Endothelial cell of umbilical vein (primary cell): Measurements from ENCODE around the gene SMIM24. TPM values are rescaled to one million over a fixed set of nuclear protein-coding genes. Genes with fewer than 3 reads are reported as not detected.

Experiments
- BruUV-seq: library from RNA; stranded (reverse); fragments of 400-500 nt; replicated peaks from 2 replicates; lab custom pipeline; 2021; lab: Mats Ljungman, UMichigan
- CTCF ChIA-PET: fragments of 300-600, 350-600 bp; sonication (Branson Sonifier 250); formaldehyde crosslinking; loops from one replicate; lab custom pipeline; 2021; ENCODE audit warnings: antibody characterized with exemption, inconsistent platforms; lab: Charles Lee
- POLR2A ChIA-PET: fragments of 300-600, 350-600 bp; sonication (Branson Sonifier 250); formaldehyde crosslinking; loops from one replicate; lab custom pipeline; 2021; ENCODE audit warnings: antibody characterized with exemption, inconsistent platforms; lab: Charles Lee
- DNase-seq: peaks from one replicate; pipeline ENCODE4 v3.0.0-alpha.2; 2011; ENCODE audit warnings: low read depth, low spot score
- FAIRE-seq: peaks from 2 replicates; lab custom pipeline; 2011; peaks lifted over from hg19 to GRCh38; lab: Jason Lieb, UNC
- H2AFZ ChIP-seq: 2 replicates; pipeline ENCODE4 v1.6.0; 2012; ENCODE audit warnings: low read depth, low read length, control low read depth, inconsistent platforms
- H3K27ac ChIP-seq: 2 replicates; pipeline ENCODE4 v1.5.1; 2011; ENCODE audit warnings: low read depth, mild to moderate bottlenecking, control low read depth, low read length, moderate library complexity; ENCODE audit not compliant: insufficient read depth
- H3K27me3 ChIP-seq, 2 experiments: 2 replicates each; pipeline versions ENCODE4 v1.6.0 to v1.6.1; 2011; ENCODE audit warnings: low read length in 2 of 2, mixed read lengths in 1 of 2; ENCODE audit not compliant: control insufficient read depth in 2 of 2, insufficient read depth in 2 of 2
- H3K36me3 ChIP-seq, 2 experiments: 2 replicates in 1 of 2; 3 replicates in 1 of 2; pipeline ENCODE4 v1.5.1; 2011; ENCODE audit warnings: low read length in 2 of 2, mild to moderate bottlenecking in 1 of 2, moderate library complexity in 1 of 2; ENCODE audit not compliant: control insufficient read depth in 2 of 2, insufficient read depth in 2 of 2; ENCODE audit errors: extremely low read depth in 1 of 2
- H3K4me1 ChIP-seq: 3 replicates; pipeline ENCODE4 v1.5.1; 2011; ENCODE audit warnings: mild to moderate bottlenecking, low read length; ENCODE audit not compliant: control insufficient read depth, insufficient read depth; ENCODE audit errors: extremely low read depth
- H3K4me2 ChIP-seq: 2 replicates; pipeline ENCODE4 v1.6.1; 2011; ENCODE audit warnings: low read length, control low read depth, mixed read lengths; ENCODE audit not compliant: insufficient read depth
- H3K4me3 ChIP-seq, 3 experiments: fragments of 200-600 bp in 1 of 3; sonication (generic), shearing (Covaris generic) in 1 of 3; replicated peaks in 1 of 3; 2 replicates each; pipeline ENCODE4 v1.5.1; 2011 to 2016; ENCODE audit warnings: control low read depth in 3 of 3, low read length in 3 of 3, mild to moderate bottlenecking in 2 of 3, inconsistent platforms in 1 of 3, low read depth in 1 of 3, moderate library complexity in 1 of 3; ENCODE audit not compliant: insufficient read depth in 1 of 3
- H3K79me2 ChIP-seq: 2 replicates; pipeline ENCODE4 v1.6.0; 2012; ENCODE audit warnings: low read length, inconsistent platforms; ENCODE audit not compliant: control insufficient read depth, insufficient read depth
- H3K9ac ChIP-seq: replicated peaks from 2 replicates; pipeline ENCODE3; 2011; ENCODE audit warnings: low read length, control low read depth; ENCODE audit not compliant: insufficient read depth; ENCODE audit errors: extremely low read depth
- H3K9me1 ChIP-seq: replicated peaks from 3 replicates; pipeline ENCODE4 v1.6.0; 2011; ENCODE audit warnings: mild to moderate bottlenecking, low read length; ENCODE audit not compliant: control insufficient read depth, insufficient read depth; ENCODE audit errors: extremely low read depth
- H3K9me3 ChIP-seq: replicated peaks from 2 replicates; pipeline ENCODE4 v1.5.1; 2012; ENCODE audit warnings: low read length, inconsistent platforms; ENCODE audit not compliant: control insufficient read depth, insufficient read depth
- H4K20me1 ChIP-seq: replicated peaks from 2 replicates; pipeline ENCODE3; 2011; ENCODE audit warnings: mild to moderate bottlenecking, low read length; ENCODE audit not compliant: control insufficient read depth, insufficient read depth; ENCODE audit errors: extremely low read depth
- CTCF ChIP-seq, 2 donors: IDR thresholded peaks; 1 replicate in 1 of 2; 2 replicates in 1 of 2; pipeline ENCODE4 v1.5.1; 2011; ENCODE audit warnings: low read length in 2 of 2, mild to moderate bottlenecking in 2 of 2, moderate library complexity in 2 of 2, control low read depth in 1 of 2, inconsistent platforms in 1 of 2, low read depth in 1 of 2; ENCODE audit not compliant: insufficient read depth in 1 of 2; ENCODE audit errors: extremely low read depth in 1 of 2
- EZH2 ChIP-seq: IDR thresholded peaks from 2 replicates; pipeline ENCODE4 v1.6.1; 2012; ENCODE audit warnings: borderline replicate concordance, low read depth, mild to moderate bottlenecking, moderate library complexity, low read length, inconsistent platforms; ENCODE audit not compliant: severe bottlenecking
- GATA2 ChIP-seq: IDR thresholded peaks from 2 replicates; pipeline ENCODE4 v1.7.0; 2011; ENCODE audit warnings: low read depth, mild to moderate bottlenecking, moderate library complexity, mixed read lengths, low read length; ENCODE audit not compliant: insufficient read length, insufficient read depth
- POLR2A ChIP-seq: IDR thresholded peaks from 2 replicates; pipeline ENCODE4 v1.6.1; 2012; ENCODE audit warnings: low read depth, mild to moderate bottlenecking, control low read depth, low read length
- dilution Hi-C: fragments of 300-500 bp; cut with MboI; formaldehyde crosslinking; loops from one replicate; pipeline ENCODE4 v1.15.0; 2019; ENCODE audit warnings: low sequenced_read_pairs; ENCODE audit not compliant: extremely low pct_ligation_motif_present
- intact Hi-C: fragments of 100-400 bp; cut with micrococcal nuclease; formaldehyde crosslinking; loops from one replicate; pipeline ENCODE4 v1.10.0; 2022
- polyA plus RNA-seq, 4 experiments: library from polyadenylated mRNA; depleted of rRNA in 3 of 4; stranded (reverse) in 3 of 4; unstranded in 1 of 4; fragments of >200 nt; gene quantifications; 2 replicates each; pipeline versions ENCODE4 v1.2.1 to v1.2.3, GENCODE V29; 2011 to 2012; ENCODE audit warnings: missing spikeins in 1 of 4
- total RNA-seq: library from RNA; stranded (reverse); gene quantifications from 2 replicates; pipeline ENCODE4 v1.2.3, GENCODE V29; 2021
- TF ChIP-seq, protein P1 (sequence below): IDR thresholded peaks from 2 replicates; pipeline ENCODE4 v1.6.1; 2011; ENCODE audit not compliant: insufficient read depth, insufficient read length

SMIM24 gene
- total and polyA plus RNA-seq, 2 donors (not counting 3 experiments of a cell fraction or from before 2014, with no cell fraction given), result not detected

DNA sequence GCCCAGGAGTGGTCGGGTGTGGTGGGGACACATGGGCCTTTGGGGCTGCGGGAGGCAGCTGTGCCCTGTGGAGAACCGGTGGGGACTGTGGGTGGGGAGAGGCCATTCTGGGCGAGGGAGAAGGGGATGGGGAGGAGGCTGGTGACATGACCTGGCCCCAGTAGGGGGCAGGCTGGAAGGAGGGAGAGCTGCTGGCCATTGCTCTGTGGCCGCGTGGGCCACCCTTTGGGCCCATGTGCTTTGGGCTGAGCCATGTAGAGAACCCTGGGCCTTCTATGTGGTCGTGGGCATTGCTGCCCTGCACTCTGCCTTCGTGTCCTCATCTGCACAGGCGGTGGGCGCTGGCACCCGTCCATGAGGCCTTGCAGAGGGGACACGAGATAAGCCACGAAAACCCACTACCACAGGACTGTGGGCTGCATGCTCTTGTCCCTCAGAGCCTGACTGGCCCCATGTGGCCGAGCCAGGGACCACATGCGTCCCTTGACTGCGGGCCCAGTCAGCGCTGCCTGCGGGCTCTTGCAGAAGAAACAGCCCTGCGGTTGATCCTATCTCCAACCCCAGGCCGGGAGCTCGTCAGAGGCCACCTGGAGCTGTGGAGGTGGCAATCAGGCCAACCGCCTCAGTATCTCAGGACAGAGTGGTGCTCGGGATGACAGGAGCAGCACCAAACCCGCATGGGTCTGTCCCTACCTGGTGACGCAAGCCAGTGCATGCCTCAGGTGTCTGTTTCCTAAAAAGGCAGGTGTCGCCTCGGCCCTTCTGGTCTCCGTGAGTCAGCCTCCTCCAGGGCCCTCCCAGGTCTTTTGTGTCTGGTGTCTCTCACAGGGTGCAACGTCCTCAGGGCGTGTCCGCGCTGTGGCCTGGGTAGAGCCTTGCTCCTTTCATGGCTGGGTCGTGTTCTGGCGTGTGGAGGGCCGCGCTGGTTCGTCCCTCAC lies 40.1 kb upstream of the SMIM24 start:
- TF ChIP-seq, protein P1, sequence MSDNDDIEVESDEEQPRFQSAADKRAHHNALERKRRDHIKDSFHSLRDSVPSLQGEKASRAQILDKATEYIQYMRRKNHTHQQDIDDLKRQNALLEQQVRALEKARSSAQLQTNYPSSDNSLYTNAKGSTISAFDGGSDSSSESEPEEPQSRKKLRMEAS, result no peak
- TF ChIP-seq GATA2, result no peak
- no peak for TF ChIP-seq POLR2A
- no peak for TF ChIP-seq EZH2
- no peak for TF ChIP-seq CTCF (IDR thresholded peaks at IDR 0.05; ENCODE audit: extremely low read depth in 1 of 2, insufficient read depth in 1 of 2, low read depth in 1 of 2, low read length in 2 of 2)
- no TSS peak for BruUV-seq
- CTCF ChIA-PET, result no interaction called here
- Histone ChIP-seq H3K27me3 (no peaks in the 10 kb centered on the region), H3K79me2 (peaks cover 59% of the 10 kb centered on the region), H3K9ac (no peak overlapping the region), H4K20me1 (no peaks in the 10 kb centered on the region), H3K36me3 (peaks cover 0 to 38% of the 10 kb centered on the region in 2 experiments), H3K4me2 (no peak overlapping the region), H3K9me1 (no peaks in the 10 kb centered on the region), H3K4me1 (no peaks in the 10 kb centered on the region), H2AFZ (no peak overlapping the region), H3K4me3 (no peak overlapping the region), H3K27ac (no peak overlapping the region), H3K9me3 (no peaks in the 10 kb centered on the region)
- FAIRE-seq, result no peak
- dilution Hi-C loops, result no loop called here
- POLR2A ChIA-PET, result no interaction called here
- DNase-seq, result no peak
- intact Hi-C loops, result no loop called here
